ENCODE measurements around the gene VPS11. TPM values are rescaled to one million over a fixed set of nuclear protein-coding genes. Genes with fewer than 3 reads are reported as not detected.

The VPS11 gene
- total RNA-seq, 1 experiment from 2014 or later = 43.2 TPM

GRCh38 chr11:119115484-119116234, 48.0 kb downstream of the VPS11 start:
- ChIA-PET POLR2A (interaction anchor here (0.6 kb wide), 1 partner anchor 14 kb away, joined by 7 read pairs; the partner anchor contains the start of gene DPAGT1), CTCF (interaction anchor here (1.2 kb wide), 1 partner anchor 13 kb away, joined by 4 read pairs; no protein-coding TSS in a partner anchor)
- Mint-ChIP-seq H3K27ac (ENCODE audit: unreplicated experiment) (no peak overlapping the region), H3K4me3 (ENCODE audit: unreplicated experiment) (no peak overlapping the region), H3K4me1 (ENCODE audit: low read depth, unreplicated experiment) (peaks cover 7% of the 10 kb centered on the region), H3K27me3 (ENCODE audit: insufficient read depth, unreplicated experiment) (no peaks in the 10 kb centered on the region), H3K36me3 (ENCODE audit: insufficient read depth, unreplicated experiment) (peaks cover 15% of the 10 kb centered on the region), H3K9me3 (ENCODE audit: unreplicated experiment) (no peaks in the 10 kb centered on the region)
- Histone ChIP-seq H3K27me3 (replicated peaks; ENCODE audit: control insufficient read depth, insufficient read depth, low read length) (no peaks in the 10 kb centered on the region), H3K4me1 (0 out of 2 replicates have a peak, but pooled peaks cover 4% of the 10 kb centered on the region), H3K9me3 (no peaks in the 10 kb centered on the region), H3K36me3 (ENCODE audit: control insufficient read depth, insufficient read depth, low read length) (0 out of 2 replicates have a peak, but pooled peaks cover 2% of the 10 kb centered on the region), H3K4me3 (ENCODE audit: low read depth, low read length) (no peak overlapping the region)
- TF ChIP-seq CTCF (IDR thresholded peaks at IDR 0.05; ENCODE audit: insufficient read depth in 1 of 2, low read depth in 1 of 2, low read length in 1 of 2, severe bottlenecking in 1 of 2, unreplicated experiment in 1 of 2) = no peak
- BruUV-seq (replicated peaks) = no TSS peak
- DNase-seq = no peak
- intact Hi-C loops (cut with micrococcal nuclease; ENCODE audit: unreplicated experiment) = no loop called here

- H3K9me3 Mint-ChIP-seq (ENCODE audit: unreplicated experiment) = no peaks in the 10 kb centered on the region
- H3K4me3 Mint-ChIP-seq (ENCODE audit: unreplicated experiment) = no peak overlapping the region
- Histone ChIP-seq H3K4me3 (ENCODE audit: low read depth, low read length) (no peak overlapping the region), H3K36me3 (ENCODE audit: control insufficient read depth, insufficient read depth, low read length) (0 out of 2 replicates have a peak, but pooled peaks cover 2% of the 10 kb centered on the region), H3K4me1 (0 out of 2 replicates have a peak, but pooled peaks cover 4% of the 10 kb centered on the region), H3K9me3 (no peaks in the 10 kb centered on the region), H3K27me3 (replicated peaks; ENCODE audit: control insufficient read depth, insufficient read depth, low read length) (no peaks in the 10 kb centered on the region)
- peaks cover 18% of the 10 kb centered on the region for H3K36me3 Mint-ChIP-seq (ENCODE audit: insufficient read depth, unreplicated experiment)
- no peak for TF ChIP-seq CTCF (IDR thresholded peaks at IDR 0.05; ENCODE audit: insufficient read depth in 1 of 2, low read depth in 1 of 2, low read length in 1 of 2, severe bottlenecking in 1 of 2, unreplicated experiment in 1 of 2)
- BruUV-seq (replicated peaks) = no TSS peak
- H3K27ac Mint-ChIP-seq (ENCODE audit: unreplicated experiment) = no peak overlapping the region
- DNase-seq = no peak
- intact Hi-C loops (cut with micrococcal nuclease; ENCODE audit: unreplicated experiment) = no loop called here
- ChIA-PET POLR2A (no interaction called here), CTCF (interaction anchor here (1.2 kb wide), 1 partner anchor 14 kb away, joined by 4 read pairs; no protein-coding TSS in a partner anchor)
- peaks cover 10% of the 10 kb centered on the region for H3K4me1 Mint-ChIP-seq (ENCODE audit: low read depth, unreplicated experiment)
- H3K27me3 Mint-ChIP-seq (ENCODE audit: insufficient read depth, unreplicated experiment) = no peaks in the 10 kb centered on the region
These were observed 48.6 kb downstream of the VPS11 start for GRCh38 chr11:119116235-119116594.

GRCh38 chr11:119116601-119117000, 49.0 kb downstream of the VPS11 start:
- POLR2A ChIA-PET = no interaction called here
- CTCF ChIA-PET = interaction anchor here (1.2 kb wide), 1 partner anchor 14 kb away, joined by 4 read pairs; no protein-coding TSS in a partner anchor
- no peak for DNase-seq
- Histone ChIP-seq H3K36me3 (ENCODE audit: control insufficient read depth, insufficient read depth, low read length) (0 out of 2 replicates have a peak, but pooled peaks cover 2% of the 10 kb centered on the region), H3K4me1 (0 out of 2 replicates have a peak, but pooled peaks cover 4% of the 10 kb centered on the region), H3K9me3 (no peaks in the 10 kb centered on the region), H3K27me3 (replicated peaks; ENCODE audit: control insufficient read depth, insufficient read depth, low read length) (no peaks in the 10 kb centered on the region), H3K4me3 (ENCODE audit: low read depth, low read length) (no peak overlapping the region)
- BruUV-seq (replicated peaks) = no TSS peak
- peaks cover 18% of the 10 kb centered on the region for H3K36me3 Mint-ChIP-seq (ENCODE audit: insufficient read depth, unreplicated experiment)
- intact Hi-C loops (cut with micrococcal nuclease; ENCODE audit: unreplicated experiment) = no loop called here
- H3K4me3 Mint-ChIP-seq (ENCODE audit: unreplicated experiment) = no peak overlapping the region
- peaks cover 10% of the 10 kb centered on the region for H3K4me1 Mint-ChIP-seq (ENCODE audit: low read depth, unreplicated experiment)
- H3K9me3 Mint-ChIP-seq (ENCODE audit: unreplicated experiment) = no peaks in the 10 kb centered on the region
- no peak overlapping the region for H3K27ac Mint-ChIP-seq (ENCODE audit: unreplicated experiment)
- TF ChIP-seq CTCF (IDR thresholded peaks at IDR 0.05; ENCODE audit: insufficient read depth in 1 of 2, low read depth in 1 of 2, low read length in 1 of 2, severe bottlenecking in 1 of 2, unreplicated experiment in 1 of 2) = no peak
- no peaks in the 10 kb centered on the region for H3K27me3 Mint-ChIP-seq (ENCODE audit: insufficient read depth, unreplicated experiment)
